Inferior parietal cortex (tissue), 1 donor: ENCODE measurements around the gene AATK.

Experiments used
- DNase-seq: peaks from one replicate; pipeline ENCODE4 v3.0.0-alpha.2; 2016; ENCODE audit errors: extremely low spot score

Gene AATK

GRCh38 chr17:81166033-81166492 is at the start of gene AATK:
Gene AATK, minus strand, starts transcription at chr17:81166221. Its CDS starts 229 bp downstream, at chr17:81165992.
- DNase-seq: no peak

GRCh38 chr17:81213978-81214377 is 48.0 kb upstream of the AATK start:
- no peak for DNase-seq

GRCh38 chr17:81212365-81212764 is 46.3 kb upstream of the AATK start:
- DNase-seq: no peak

- no peak for DNase-seq
Observed at GRCh38 chr17:81210868-81211267, 44.8 kb upstream of the AATK start.

- no peak for DNase-seq
Observed at GRCh38 chr17:81210466-81210865, 44.4 kb upstream of the AATK start.

GRCh38 chr17:81209141-81209540 is 43.1 kb upstream of the AATK start:
- DNase-seq: no peak

GRCh38 chr17:81208651-81209050 is 42.6 kb upstream of the AATK start:
- DNase-seq: no peak

- DNase-seq: no peak
Observed at GRCh38 chr17:81207610-81208581, 41.9 kb upstream of the AATK start.

- no peak for DNase-seq
Observed at GRCh38 chr17:81206657-81207056, 40.6 kb upstream of the AATK start.

- DNase-seq: no peak
Observed at GRCh38 chr17:81206166-81206565, 40.1 kb upstream of the AATK start.

GRCh38 chr17:81204578-81204977 is 38.6 kb upstream of the AATK start:
- no peak for DNase-seq

- no peak for DNase-seq
Observed at GRCh38 chr17:81203136-81203535, 37.1 kb upstream of the AATK start.

- DNase-seq: no peak
Observed at GRCh38 chr17:81202318-81202717, 36.3 kb upstream of the AATK start.

- DNase-seq: peak; percentile 81
Observed at GRCh38 chr17:81200695-81201580, 34.9 kb upstream of the AATK start.

- DNase-seq: no peak
Observed at GRCh38 chr17:81200201-81200600, 34.2 kb upstream of the AATK start.

- DNase-seq: no peak
Observed at GRCh38 chr17:81199482-81199830, 33.4 kb upstream of the AATK start.

- no peak for DNase-seq
Observed at GRCh38 chr17:81198826-81199481, 32.9 kb upstream of the AATK start.

- DNase-seq: no peak
Observed at GRCh38 chr17:81197831-81198490, 31.9 kb upstream of the AATK start.

GRCh38 chr17:81197409-81197795 is 31.4 kb upstream of the AATK start:
- no peak for DNase-seq

GRCh38 chr17:81196505-81197408 is 30.7 kb upstream of the AATK start:
- DNase-seq: no peak
